Measurements from ENCODE around the gene HTT.

The HTT gene

GRCh38 chr4:3188118-3188517 lies 113.6 kb downstream of the HTT start:
- no peak overlapping the region for H3K4me3 ChIP-seq (ENCODE audit: low read depth, low read length)
- TF ChIP-seq, protein P1, sequence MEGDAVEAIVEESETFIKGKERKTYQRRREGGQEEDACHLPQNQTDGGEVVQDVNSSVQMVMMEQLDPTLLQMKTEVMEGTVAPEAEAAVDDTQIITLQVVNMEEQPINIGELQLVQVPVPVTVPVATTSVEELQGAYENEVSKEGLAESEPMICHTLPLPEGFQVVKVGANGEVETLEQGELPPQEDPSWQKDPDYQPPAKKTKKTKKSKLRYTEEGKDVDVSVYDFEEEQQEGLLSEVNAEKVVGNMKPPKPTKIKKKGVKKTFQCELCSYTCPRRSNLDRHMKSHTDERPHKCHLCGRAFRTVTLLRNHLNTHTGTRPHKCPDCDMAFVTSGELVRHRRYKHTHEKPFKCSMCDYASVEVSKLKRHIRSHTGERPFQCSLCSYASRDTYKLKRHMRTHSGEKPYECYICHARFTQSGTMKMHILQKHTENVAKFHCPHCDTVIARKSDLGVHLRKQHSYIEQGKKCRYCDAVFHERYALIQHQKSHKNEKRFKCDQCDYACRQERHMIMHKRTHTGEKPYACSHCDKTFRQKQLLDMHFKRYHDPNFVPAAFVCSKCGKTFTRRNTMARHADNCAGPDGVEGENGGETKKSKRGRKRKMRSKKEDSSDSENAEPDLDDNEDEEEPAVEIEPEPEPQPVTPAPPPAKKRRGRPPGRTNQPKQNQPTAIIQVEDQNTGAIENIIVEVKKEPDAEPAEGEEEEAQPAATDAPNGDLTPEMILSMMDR (IDR thresholded peaks at IDR 0.05; ENCODE audit: low read depth, low read length), result no peak

- TF ChIP-seq, protein P1 (IDR thresholded peaks at IDR 0.05; ENCODE audit: low read depth, low read length), result no peak
- H3K4me3 ChIP-seq (ENCODE audit: low read depth, low read length), result no peak overlapping the region
Observed at GRCh38 chr4:3189459-3189858, 115.0 kb downstream of the HTT start.

GRCh38 chr4:3190549-3190948 lies 116.1 kb downstream of the HTT start:
- TF ChIP-seq, protein P1 (IDR thresholded peaks at IDR 0.05; ENCODE audit: low read depth, low read length), result no peak
- no peak overlapping the region for H3K4me3 ChIP-seq (ENCODE audit: low read depth, low read length)

DNA sequence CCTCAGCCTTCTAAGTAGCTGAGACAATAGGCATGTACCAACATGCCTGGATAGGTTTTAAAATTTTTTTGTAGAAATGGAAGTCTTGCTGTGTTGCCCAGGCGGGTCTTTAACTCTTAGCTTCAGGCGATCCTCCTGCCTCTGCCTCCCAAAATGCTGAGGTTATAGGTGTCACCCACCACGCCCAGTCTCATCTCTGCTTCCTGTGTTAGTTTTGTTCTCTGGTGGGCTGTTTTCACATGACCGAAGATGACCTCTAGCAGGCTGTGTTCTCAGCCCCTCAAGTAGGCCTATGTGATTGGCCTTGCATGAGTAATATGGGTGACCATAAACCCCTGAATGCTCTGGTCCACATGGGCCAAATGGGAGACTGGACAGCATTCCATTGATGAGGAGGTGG lies 117.7 kb downstream of the HTT start:
- H3K4me3 ChIP-seq (ENCODE audit: low read depth, low read length), result no peak overlapping the region
- TF ChIP-seq, protein P1 (IDR thresholded peaks at IDR 0.05; ENCODE audit: low read depth, low read length), result no peak

DNA sequence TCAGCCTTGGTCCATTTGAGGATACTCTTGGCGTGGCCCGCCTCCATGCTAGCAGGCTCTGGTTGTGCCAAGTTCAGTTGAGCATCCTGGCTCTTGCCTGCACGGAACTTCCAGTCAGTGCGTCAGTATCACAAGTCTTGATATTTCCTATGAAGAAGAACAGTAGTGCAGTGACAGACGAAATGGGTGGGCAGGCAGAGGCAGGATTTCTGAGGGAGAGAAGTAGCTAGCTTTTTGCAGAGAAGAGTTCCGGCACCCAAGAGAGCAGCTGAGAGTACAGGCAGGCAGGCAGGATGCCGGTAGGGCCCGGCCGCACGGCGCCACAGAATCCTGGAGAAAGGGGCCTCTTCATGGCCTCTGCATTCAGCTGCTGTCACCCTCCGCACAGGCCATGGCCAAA lies 118.3 kb downstream of the HTT start:
- TF ChIP-seq, protein P1 (IDR thresholded peaks at IDR 0.05; ENCODE audit: low read depth, low read length), result no peak
- H3K4me3 ChIP-seq (ENCODE audit: low read depth, low read length), result no peak overlapping the region

DNA sequence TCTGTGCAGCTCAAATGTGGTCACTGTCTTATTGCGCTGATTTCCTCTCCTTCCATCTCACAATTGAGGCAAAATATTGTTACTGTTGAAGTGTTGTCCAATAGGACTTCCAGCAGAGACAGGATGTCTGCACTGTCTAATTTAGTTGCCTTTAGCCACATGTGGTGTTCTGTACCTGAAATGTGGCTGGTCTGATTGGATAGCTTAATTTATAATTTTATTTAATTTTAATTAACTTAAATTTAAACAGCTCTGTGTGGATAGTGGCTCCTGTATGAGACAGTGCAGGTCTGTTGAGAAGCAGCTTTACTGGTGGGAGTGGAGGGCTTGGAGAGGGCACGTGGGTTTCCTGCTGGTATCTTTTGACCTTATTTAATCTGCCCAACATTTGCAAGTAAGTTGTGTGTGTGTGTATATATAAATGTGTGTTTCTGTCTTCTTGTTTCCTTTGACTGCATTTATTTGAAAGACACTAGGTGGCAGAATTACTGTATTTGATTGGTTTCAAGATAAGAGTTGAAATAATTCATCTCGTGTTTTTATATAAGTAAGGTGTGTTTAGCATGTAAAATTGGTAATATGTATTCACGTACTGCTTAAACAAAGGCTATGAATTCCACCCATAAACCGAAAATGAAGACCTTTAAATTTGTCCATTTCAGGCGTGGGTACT lies 119.2 kb downstream of the HTT start:
- no peak overlapping the region for H3K4me3 ChIP-seq (ENCODE audit: low read depth, low read length)
- TF ChIP-seq, protein P1 (IDR thresholded peaks at IDR 0.05; ENCODE audit: low read depth, low read length), result no peak

DNA sequence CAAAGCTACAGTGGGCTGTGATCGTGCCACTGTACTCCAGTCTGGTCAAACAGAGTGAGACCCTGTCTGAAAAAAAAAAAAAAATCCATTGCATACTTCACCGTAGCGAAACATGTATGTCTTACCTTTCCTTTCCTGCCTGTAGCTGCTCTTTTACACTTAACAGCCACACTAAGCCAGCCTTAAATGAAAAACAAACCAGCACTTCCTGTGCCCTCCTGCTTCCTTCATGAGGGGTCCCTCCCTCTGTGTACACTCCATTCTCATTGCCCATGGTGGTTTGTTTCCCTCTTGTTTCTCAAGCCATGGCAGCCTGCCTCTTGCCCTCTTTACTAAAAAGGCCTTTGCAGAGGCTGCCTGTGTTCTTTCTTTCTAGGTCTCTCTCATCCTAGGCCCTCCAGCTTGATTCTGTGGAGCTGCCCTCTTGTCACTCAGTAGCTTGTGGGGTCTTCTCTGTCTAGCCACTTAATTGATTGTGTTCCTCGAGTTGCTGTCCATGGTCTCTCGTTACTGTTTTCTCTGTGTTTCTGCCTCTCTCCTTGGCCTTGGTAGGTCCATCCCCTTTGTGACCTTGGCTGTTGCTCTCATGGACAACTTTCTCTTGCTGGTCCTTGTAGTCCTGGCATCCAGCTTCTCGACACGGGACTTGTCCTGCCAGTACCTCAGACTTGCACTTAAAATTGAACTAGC lies 122.3 kb downstream of the HTT start:
- H3K4me3 ChIP-seq (ENCODE audit: low read depth, low read length), result no peak overlapping the region
- TF ChIP-seq, protein P1 (IDR thresholded peaks at IDR 0.05; ENCODE audit: low read depth, low read length), result no peak

Measured in WI38 (cell line).